ENCODE results near the gene CAMTA1.

CAMTA1 gene

DNA sequence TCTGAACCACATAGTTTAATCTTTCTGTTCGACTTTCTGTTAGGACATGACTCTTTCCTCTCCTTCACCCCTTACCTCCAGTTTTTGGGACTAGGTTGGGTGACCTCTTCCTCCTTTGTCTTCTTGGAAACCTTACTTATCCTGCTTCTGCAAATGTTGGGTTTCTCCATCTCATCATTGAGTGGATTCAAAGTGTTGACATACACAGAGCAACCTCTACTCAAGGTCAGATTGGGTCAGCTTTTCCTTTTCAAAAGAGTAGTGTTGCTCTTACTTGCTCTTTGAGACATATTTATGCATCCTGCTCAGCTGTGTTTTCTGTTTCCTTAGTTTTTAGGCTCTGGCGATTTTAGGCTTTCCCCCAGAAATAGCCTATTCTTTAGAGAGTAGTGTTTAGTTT is 3.7 kb downstream of the CAMTA1 start:
- no peak overlapping the region for H3K4me3 ChIP-seq (ENCODE audit: low read depth, low read length)
- TF ChIP-seq, protein P1, sequence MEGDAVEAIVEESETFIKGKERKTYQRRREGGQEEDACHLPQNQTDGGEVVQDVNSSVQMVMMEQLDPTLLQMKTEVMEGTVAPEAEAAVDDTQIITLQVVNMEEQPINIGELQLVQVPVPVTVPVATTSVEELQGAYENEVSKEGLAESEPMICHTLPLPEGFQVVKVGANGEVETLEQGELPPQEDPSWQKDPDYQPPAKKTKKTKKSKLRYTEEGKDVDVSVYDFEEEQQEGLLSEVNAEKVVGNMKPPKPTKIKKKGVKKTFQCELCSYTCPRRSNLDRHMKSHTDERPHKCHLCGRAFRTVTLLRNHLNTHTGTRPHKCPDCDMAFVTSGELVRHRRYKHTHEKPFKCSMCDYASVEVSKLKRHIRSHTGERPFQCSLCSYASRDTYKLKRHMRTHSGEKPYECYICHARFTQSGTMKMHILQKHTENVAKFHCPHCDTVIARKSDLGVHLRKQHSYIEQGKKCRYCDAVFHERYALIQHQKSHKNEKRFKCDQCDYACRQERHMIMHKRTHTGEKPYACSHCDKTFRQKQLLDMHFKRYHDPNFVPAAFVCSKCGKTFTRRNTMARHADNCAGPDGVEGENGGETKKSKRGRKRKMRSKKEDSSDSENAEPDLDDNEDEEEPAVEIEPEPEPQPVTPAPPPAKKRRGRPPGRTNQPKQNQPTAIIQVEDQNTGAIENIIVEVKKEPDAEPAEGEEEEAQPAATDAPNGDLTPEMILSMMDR (IDR thresholded peaks at IDR 0.05; ENCODE audit: control insufficient read depth, extremely low read depth, insufficient read depth) = no peak
- no peak for DNase-seq (ENCODE audit: low read depth)

DNA sequence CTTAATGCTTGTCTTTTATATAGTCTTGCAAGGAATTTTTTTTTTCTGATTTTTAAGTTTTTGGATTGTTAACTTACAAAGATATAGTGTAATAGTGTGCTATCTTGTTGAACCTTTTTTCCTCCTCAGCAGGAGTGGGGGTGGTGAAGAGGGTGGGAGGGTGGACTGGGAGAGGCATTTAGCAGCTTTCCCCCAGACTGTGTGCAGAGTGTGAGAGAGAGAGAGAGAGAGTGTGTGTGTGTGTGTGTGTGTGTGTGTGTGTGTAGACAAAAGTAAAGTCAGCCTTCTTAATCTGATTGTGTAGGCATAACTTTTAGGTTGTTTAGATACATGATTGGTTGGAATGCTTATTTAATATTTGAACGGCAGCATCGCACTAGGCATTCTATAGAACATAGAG is 4.9 kb downstream of the CAMTA1 start:
- TF ChIP-seq, protein P1 (IDR thresholded peaks at IDR 0.05; ENCODE audit: control insufficient read depth, extremely low read depth, insufficient read depth) = no peak
- no peak for DNase-seq (ENCODE audit: low read depth)
- no peak overlapping the region for H3K4me3 ChIP-seq (ENCODE audit: low read depth, low read length)

DNA sequence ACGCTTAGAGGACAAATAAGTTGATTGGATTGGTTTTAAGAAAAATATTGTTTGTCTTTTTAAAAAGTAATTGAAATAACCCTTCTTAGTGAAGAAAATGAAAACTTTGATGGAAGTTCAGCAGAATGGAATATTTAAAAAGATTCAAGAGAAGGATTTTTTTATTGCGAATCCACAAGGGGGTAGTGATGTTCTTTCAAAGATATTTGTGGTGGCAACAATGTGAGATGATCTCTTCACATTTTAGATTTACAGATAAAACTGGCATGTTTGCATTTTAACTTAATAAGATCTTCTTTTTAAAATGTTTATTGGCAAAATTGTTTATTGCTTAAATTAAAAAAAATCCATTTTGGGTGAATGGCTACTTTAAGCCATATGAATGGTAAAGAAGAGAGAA is 8.9 kb downstream of the CAMTA1 start:
- TF ChIP-seq, protein P1 (IDR thresholded peaks at IDR 0.05; ENCODE audit: control insufficient read depth, extremely low read depth, insufficient read depth) = peak; percentile 48

DNA sequence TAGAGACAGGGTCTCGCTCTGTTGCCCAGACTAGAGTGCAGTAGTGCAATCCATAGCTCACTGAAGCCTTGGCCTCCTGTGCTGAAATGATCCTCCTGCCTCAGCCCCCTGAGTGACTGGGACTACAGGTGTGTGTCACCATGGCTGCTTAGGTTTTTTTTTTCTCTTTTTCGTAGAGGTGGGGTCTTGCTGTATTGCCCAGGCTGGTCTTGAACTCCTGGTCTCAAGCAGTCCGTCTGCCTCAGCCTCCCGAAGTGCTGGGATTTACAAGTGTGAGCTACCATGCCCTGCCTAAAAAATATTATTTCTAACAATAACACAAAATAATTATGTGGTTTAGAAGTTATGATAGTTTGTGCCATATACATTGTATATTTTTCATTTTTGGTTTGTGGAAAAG is 9.9 kb downstream of the CAMTA1 start:
- no peak for DNase-seq (ENCODE audit: low read depth)
- TF ChIP-seq, protein P1 (IDR thresholded peaks at IDR 0.05; ENCODE audit: control insufficient read depth, extremely low read depth, insufficient read depth) = no peak

More for the DNA sequence above, 8.9 kb downstream of the CAMTA1 start:
- no peak overlapping the region for H3K4me3 ChIP-seq (ENCODE audit: low read depth, low read length)
- DNase-seq (ENCODE audit: low read depth) = peak; percentile 54

DNA sequence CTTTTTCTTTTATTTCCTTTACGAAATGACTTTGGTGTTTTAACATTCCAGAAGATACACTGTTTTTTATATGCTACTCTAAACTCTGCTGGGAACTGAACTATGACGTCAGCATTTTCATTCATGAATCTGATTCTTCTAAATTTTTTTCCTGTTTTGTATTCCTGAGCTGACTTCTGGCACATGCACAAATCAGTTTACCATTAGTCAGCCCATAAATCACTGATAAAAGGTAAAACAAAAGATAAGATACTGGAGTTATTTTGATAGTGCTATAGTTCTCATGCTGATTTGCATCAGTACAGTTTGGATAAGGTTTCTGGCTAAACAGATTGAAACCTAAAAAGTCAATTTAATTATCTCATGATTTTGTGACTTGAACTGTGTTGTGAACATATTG is 10.4 kb downstream of the CAMTA1 start:
- H3K4me3 ChIP-seq (ENCODE audit: low read depth, low read length) = no peak overlapping the region
- no peak for DNase-seq (ENCODE audit: low read depth)
- TF ChIP-seq, protein P1 (IDR thresholded peaks at IDR 0.05; ENCODE audit: control insufficient read depth, extremely low read depth, insufficient read depth) = no peak

More for the DNA sequence above, 9.9 kb downstream of the CAMTA1 start:
- H3K4me3 ChIP-seq (ENCODE audit: low read depth, low read length) = no peak overlapping the region

DNA sequence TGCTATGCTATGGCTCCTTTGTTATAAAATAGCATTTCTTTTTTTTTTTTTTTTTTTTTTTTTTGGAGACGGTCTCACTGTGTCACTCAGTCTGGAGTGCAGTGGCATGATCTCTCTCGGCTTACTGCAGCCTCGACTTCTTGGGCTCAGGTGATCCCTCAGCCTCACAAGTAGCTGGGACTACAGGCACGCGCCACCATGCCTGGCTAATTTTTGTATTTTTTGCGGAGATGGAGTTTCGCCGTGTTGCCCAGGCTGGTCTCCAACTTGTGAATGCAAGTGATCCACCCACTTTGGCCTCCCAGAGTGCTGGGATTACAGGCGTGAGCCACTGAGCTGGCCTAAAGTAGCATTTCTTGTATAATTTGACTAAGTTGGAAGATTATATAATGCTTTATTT is 10.8 kb downstream of the CAMTA1 start:
- TF ChIP-seq, protein P1 (IDR thresholded peaks at IDR 0.05; ENCODE audit: control insufficient read depth, extremely low read depth, insufficient read depth) = no peak
- DNase-seq (ENCODE audit: low read depth) = no peak
- no peak overlapping the region for H3K4me3 ChIP-seq (ENCODE audit: low read depth, low read length)

DNA sequence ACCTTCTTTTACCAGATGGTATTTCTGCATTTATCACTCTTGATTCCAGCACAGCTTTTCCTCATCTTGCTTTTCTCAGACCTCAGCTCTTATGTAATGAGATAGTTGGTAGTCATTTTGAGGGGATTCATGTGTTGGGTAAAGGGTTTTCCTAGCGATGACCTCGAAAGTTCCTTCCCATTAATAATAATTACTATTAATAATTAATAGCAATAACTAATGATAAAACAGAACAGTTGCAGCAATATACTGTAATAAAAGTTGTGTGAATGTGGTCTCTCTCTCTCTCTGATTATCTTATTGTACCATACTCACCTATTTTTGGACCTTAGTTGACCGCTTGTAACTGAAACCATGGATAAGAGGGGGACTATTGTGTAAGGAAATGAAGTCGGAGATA is 14.2 kb downstream of the CAMTA1 start:
- TF ChIP-seq, protein P1 (IDR thresholded peaks at IDR 0.05; ENCODE audit: control insufficient read depth, extremely low read depth, insufficient read depth) = no peak
- H3K4me3 ChIP-seq (ENCODE audit: low read depth, low read length) = no peak overlapping the region
- DNase-seq (ENCODE audit: low read depth) = no peak
